Measurements from ENCODE around the gene FARP2.
"Not testable (repeated sequence)": the region's sequence is repeated elsewhere in the genome, so short reads cannot be mapped to it uniquely, and the experiment has no call there.

Gene FARP2

DNA sequence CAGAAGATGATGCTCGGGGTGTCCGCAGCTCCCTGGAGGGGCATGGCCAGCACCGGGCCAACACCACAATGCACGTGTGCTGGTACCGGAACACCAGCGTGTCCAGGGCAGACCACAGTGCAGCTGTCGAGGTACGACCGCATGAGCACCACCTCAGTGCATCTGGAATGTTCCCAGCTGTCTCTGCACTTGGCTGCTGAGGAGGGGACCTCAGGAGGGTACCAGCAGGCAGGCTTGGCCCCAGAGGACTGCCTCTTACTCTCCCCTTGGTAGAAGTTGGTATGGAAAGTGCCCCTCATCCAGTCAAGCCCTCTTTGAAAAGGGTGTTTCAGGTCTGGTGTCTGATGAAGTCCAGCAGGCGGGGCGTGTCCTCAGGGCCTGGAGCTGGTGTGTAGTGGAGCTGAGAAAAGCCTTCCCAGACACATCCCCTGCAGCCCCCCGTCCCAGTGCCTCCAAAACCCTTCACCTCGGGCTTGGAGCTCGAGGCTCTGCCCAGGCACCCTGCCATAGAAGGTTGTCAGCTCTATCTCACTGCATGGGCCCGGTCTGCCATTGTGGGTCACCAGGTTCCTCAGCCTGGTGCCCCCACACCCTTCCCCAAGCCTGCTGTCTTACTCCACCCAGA lies 135.6 kb downstream of the FARP2 start:
- no peak for FAIRE-seq

- no peak for FAIRE-seq
These were observed 136.1 kb downstream of the FARP2 start for GRCh38 chr2:241492174-241492565.

- FAIRE-seq, result no peak
These were observed 137.0 kb downstream of the FARP2 start for GRCh38 chr2:241493092-241493491.

DNA sequence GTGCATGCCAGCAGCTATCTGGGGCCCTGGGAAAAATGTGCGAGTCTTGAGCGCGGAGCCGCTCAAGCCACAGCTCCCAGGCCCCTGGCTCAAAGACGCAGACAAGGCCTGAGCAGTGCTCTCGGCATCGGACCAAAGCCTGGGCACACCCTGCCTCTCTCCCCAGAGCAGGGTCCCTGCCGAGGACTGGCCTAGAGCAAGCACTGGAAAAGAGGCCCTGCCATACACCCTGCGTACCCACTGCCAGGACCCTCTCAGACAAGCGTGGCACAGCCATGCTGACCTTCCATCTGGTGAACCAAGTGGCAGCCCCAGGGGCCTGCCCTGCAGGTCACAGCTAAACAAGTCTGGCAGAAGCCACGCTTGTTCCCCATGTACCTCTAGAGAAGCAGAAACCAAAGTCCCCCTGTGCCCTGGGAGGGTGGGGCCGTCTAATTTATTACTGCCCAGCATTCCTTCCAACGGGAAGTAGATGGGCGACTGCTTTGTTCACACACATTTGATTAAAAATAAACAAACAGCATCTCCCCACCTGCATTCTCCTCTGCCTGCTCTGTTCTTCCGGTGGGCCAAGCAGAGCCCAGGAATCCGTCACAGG lies 138.3 kb downstream of the FARP2 start:
- no peak for FAIRE-seq

DNA sequence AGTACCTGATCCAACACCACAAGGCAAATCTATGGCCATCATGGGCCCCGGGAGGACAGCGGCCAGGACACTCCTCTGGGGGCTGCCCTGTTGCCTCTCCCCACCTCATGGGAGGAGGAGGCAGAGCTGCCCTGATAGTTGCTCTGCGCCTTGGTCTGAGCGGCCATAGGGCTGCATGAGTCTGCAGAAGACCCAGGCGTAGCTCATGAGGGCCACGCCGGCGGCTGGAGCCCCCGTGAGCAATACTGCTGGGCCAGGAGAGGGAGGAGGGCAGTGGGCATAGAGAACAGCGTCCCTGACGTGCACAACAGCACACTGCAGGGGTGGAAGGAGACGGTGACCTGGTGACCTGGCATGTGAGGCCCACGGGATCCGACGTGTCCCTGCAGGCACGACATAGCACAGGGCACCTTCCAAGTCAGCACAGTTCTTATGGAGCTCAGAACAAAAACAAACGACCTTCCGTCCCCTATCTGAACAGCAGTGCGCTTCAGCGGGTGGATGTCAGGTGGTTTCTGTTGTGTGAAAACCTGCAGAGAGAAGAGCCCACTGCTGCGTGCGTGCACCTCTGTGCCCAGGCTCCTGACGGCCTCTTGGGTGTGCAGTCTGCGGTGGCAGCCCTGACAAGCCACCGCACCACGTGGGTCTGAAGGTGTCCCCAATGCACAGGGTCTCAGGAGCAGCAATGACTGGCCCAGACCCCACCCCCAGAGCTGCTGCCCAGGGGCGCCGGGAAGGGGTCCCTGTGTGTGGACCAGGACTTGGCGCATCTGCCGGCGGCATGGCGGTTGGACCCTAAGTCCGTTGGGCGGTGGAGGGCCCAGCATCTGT lies 139.3 kb downstream of the FARP2 start:
- no peak for FAIRE-seq

GRCh38 chr2:241496003-241496707 lies 140.1 kb downstream of the FARP2 start:
- no peak for FAIRE-seq

DNA sequence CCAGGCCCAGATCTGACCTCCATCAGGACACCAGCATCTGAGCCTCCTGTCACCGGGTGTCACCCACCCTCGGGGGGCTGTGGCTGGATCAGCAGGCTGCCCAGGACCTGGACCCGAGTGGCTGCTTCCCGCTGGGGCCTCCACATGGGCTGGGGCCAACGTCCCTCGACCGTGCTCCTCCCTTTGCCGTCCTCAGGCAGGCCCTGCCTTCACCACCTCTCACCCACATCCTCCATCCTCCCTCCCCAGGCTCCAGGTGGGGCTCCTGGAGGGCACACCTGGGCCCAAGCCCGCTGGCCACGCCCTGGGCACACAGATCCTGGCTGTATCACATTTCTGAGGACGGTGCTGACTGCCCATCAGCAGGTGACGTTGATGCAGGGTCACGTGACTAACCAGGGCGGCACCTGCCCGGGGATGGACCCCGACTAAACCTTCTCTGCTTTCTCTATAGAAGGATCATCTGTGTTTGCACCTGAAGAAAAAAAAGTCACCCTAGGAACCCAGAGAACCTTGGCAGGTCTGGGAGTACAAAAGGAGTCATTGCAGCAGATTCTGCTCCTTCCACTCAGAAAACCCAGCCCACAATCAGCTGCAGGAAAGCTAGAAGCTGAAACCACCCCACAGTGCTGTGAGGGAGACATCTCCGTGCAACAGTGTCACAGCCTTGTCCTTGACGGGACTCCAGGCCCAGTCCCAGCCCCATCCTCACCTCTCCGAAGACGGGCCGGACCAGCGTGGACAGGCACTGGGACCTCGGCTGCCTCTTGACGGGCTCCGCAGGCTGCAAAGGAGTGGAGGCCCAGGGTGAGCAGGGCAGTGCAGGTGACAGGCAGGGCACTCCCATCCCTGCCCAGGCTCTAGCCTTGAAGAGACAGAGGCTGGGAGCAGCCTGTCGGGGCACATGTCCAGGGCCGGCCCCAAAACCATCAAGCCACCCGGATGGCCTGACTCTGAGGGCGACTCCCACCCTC lies 141.1 kb downstream of the FARP2 start:
- FAIRE-seq, result no peak

DNA sequence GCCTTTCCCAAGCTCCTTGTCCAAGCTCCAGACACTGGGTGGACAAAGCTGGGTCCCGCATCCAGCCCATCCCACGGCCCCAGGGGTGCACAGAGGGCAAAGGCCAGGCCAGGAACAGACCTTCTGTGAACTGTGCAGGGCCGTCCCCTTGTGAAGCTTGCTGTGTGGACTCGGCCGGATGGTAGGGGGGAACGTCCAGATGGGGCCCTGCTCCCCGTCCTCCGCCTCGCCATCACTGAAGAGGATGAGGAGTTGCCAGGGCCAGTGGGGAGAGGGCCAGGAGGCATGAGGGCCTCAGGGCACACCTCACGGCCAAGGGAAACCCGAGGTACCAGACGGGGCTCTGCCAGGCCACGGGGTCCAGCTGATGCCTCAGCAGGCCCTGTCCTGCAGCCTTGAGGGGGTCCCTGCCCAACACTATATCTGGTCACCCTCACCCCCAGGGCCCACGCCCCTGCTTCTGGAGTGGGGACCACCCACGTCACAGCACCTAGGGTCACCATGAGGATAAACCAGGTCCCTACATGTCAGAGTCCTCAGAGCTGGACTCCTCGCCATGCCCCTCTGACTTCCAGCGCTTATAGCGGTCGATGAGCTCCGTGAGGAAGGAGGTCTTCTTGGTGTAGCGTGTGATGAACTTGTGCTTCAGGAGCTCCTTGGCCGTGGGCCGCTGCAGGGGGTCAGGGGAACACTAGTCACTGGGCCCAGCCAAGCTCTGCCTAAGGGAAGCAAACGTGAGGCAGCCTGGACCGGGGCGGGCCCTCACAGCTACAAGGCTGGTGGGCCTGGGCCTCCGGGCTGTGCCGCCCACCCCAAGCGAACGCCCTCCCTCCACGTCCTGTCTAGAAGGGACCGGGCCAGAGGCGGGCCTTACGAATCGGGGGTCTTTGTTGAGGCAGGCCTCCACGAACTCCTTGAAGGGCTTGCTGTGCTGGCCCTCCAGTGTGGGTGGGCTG lies 142.3 kb downstream of the FARP2 start:
- FAIRE-seq, result no peak

DNA sequence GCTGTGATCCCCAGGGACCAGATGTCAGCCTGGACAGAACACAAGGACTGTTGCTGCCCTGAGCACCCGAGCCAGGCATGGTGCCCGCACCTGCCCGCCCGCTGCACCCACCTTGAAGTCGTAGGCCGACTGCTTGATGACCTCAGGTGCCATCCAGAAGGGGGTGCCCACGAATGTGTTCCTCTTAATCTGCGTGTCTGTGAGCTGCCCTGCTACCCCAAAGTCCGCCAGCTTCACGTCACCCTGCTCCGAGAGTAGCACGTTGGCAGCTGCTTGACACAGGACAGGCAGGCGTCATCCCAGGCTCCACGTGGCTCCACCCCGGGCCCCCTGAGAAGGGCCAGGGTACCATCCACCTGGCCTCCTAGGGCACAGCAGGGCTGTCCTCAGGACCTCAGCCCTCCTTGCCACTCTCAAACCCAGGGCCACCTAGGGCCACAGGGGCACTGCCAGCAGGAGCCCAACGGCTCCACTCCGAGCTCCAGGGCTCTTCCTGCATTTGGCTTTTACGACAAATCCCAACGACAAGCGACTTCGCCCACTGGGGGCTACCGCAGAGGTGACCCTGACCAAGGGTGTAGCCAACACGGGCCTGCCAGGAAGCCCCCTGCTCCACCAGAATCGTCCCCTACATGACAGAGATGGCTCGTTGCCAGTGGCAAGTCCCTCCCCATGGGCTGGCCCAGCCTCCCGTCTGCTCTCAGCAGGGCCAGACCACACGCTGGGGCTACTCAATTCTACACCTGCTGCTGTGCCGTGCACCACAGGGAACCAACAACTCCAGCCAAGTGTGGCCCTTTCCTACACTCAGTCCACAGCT lies 143.3 kb downstream of the FARP2 start:
- FAIRE-seq, result no peak

DNA sequence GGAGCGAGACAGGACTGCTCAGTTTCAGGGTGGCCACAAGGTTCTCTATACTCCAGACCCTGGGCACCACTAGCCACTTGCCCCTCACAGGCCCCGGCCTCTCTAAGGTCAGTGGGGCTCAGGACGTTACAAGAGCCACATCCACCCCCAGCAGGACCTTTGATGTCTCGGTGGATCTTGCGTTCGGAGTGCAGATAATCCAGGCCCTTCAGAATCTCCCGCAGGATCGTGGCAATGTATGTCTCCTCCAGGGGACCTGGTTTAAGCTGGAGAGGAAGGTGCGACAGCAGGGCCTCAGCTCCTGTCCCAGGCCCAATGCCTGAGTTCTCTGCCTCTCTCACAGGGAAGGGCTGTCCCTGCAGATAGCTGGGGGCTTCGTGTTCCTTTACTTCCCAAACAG lies 143.9 kb downstream of the FARP2 start:
- no peak for FAIRE-seq

DNA sequence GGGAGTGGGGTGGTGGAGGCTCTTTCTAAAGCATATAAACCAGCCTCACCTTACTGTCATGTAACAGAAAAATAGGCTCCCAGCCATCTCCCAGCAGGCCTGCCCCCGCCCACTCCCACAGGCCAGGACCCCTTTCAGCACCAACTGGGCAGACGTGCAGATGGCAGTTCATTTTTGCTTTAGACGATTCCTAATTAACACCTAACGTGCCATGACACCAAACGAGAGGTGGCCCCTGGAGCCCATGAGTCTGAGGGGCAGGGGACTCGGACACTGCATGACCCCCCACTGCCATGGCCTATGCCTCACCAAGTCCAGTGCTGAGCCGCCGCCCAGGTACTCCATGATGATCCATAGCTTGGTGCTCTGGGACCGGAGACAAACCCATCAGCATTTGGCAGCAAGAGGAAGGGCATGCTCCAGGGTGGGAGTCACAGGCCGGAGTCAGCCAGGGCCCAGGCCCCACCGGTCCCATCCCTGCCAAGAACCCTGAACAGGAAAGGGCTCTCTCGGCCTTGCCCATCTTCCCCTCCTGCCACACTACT lies 144.4 kb downstream of the FARP2 start:
- no peak for FAIRE-seq

- FAIRE-seq, result no peak
These were observed 145.0 kb downstream of the FARP2 start for GRCh38 chr2:241501099-241501541.

DNA sequence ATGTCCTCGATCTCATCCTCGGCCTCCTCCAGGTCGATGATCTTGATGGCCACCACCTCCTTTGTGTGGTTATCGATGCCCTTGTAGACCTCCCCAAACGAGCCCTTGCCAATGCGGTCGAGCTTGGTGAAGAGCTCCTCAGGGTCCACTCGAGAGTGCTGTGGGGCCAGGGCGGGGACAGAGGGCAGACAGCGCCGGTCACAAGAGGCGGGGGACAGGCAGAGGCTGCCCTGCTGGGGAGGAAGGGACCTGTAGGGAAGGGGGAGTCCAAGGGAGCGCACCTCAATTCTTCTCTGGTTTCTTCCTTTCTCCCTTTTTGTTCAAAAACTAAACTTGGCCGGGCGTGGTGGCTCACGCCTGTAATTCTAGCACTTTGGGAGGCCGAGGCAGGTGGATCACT lies 145.5 kb downstream of the FARP2 start:
- FAIRE-seq, result no peak

DNA sequence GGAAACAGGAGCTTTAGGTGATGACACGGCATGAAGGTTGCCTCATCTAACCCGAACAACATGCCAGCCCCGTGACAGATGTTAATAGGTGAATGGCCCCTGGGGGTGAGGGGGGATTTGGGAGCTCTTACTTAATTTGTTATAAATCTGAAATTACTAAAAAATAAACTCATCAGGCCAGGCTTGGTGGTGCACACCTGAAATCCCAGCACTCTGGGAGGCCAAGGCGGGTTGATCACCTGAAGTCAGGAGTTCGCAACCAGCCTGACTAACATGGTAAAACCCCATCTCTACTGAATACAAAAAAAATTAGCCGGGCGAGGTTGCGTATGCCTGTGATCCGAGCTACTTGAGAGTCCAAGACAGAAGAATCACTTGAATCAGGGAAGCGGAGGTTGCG lies 146.2 kb downstream of the FARP2 start:
- no peak for FAIRE-seq

GRCh38 chr2:241503776-241504392 lies 147.8 kb downstream of the FARP2 start:
- FAIRE-seq, result no peak

DNA sequence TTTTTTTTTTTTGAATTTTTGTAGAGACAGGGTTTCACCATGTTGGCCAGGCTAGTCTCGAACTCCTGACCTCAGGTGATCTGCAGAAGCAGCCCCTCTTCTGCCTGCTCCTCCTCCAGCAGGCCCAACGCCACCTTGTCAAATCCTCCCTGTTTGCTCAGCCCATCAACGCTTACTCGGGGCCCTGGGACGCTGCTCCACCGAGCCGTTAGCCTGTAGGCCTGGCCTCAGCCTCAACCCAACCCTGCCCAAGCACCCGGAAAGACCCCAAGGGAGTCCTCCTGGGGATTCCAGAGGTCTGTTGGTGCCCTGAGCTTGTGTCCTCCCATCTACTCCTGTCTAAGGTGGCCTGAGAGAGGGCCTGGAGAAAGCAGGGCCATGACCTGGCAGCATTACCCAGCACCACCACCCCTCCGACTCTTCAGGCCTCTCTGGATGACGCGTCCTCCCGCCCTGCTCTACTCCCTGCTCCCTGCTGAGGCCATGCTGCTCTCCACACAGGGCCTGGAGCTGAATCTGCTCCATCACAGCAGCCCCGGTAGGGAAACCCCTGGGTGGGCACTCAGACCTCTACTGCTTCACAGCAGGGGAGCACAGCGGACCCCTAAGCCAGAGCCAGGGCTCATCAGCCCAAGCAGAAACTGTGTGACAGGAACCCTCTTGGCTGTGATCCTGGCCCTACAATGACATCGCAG lies 149.1 kb downstream of the FARP2 start:
- no peak for FAIRE-seq

DNA sequence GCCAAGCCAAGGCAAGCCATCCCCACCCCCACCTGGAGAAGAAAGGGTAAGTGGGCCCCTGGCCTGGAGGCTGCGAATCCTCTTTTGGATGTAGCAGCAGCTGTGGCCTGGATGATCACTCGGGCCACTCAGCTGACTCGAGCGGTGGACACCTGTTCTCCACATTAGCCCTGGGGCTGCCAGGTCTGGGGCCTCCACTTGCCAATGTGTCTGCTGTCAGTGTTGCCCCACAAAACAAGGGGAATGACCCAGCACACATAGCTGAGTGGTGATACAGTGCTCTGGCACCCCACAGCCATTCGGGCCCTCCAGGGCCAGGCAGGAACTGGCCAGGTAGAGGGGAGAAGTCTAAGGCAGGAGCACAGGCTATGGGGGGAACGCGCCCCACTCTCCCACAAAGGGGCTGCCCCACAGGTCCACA lies 149.7 kb downstream of the FARP2 start:
- no peak for FAIRE-seq

- not testable (repeated sequence) for FAIRE-seq
These were observed 150.2 kb downstream of the FARP2 start for GRCh38 chr2:241506317-241506716.

All from G401.6 (cell line).